Cardiac septum (tissue), 1 donor: ENCODE results near the gene SYCP2. TPM values are rescaled to one million over a fixed set of nuclear protein-coding genes. Genes with fewer than 3 reads are reported as not detected.

ENCODE experiments used
- DNase-seq: peaks from one replicate; pipeline ENCODE4 v3.0.0-alpha.2; 2020; ENCODE audit warnings: low spot score
- intact Hi-C: fragments of 100-400 bp; cut with DNase I; formaldehyde crosslinking; loops from one replicate; pipeline ENCODE4 v1.14.0; 2022
- total RNA-seq: library from RNA; stranded (reverse); fragmentation: NEBNext Ultra II Directional; extraction: Animal tissue kit (Norgen Biotek cat#: 25700); gene quantifications from one replicate; pipeline ENCODE4 v1.2.1, GENCODE V29; 2021
- donor health status: DM: no; HTN: no; CAD: no.

SYCP2 gene
- total RNA-seq, 1 donor from 2014 or later = 0.94 TPM

- intact Hi-C loops = no loop called here
- no peak for DNase-seq
Observed at GRCh38 chr20:59827138-59828056, 106.0 kb downstream of the SYCP2 start.

GRCh38 chr20:59825944-59826759, 107.3 kb downstream of the SYCP2 start:
- no peak for DNase-seq

DNA sequence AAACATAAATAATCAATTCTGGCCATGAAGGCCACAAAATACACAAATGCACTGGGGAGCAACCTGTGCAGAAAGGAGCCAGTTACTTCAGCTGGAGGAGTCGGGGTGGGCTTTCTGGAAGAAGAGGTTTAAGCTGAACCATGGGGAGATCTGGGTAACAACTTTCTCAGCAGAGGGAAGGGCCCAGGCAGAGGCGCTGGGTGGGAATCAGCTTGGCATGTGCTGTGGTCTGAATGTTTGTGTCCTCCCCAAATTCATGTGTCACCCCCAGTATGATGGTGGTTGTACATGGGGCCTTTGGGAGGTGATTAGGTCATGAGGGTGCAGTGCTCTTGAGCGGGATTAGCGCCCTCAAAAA, 107.9 kb downstream of the SYCP2 start:
- no peak for DNase-seq

More at GRCh38 chr20:59825944-59826759, 107.3 kb downstream of the SYCP2 start:
- intact Hi-C loops = no loop called here

GRCh38 chr20:59824711-59825562, 108.5 kb downstream of the SYCP2 start:
- peak; percentile 64 for DNase-seq
- intact Hi-C loops = no loop called here

More for the DNA sequence above, 107.9 kb downstream of the SYCP2 start:
- intact Hi-C loops = no loop called here

- intact Hi-C loops = no loop called here
- peak; percentile 63 for DNase-seq
Observed at GRCh38 chr20:59823491-59824259, 109.8 kb downstream of the SYCP2 start.

- intact Hi-C loops = no loop called here
- DNase-seq = no peak
Observed at GRCh38 chr20:59823030-59823423, 110.4 kb downstream of the SYCP2 start.

GRCh38 chr20:59822291-59823029, 111.0 kb downstream of the SYCP2 start:
- intact Hi-C loops = no loop called here
- peak; percentile 68 for DNase-seq

DNA sequence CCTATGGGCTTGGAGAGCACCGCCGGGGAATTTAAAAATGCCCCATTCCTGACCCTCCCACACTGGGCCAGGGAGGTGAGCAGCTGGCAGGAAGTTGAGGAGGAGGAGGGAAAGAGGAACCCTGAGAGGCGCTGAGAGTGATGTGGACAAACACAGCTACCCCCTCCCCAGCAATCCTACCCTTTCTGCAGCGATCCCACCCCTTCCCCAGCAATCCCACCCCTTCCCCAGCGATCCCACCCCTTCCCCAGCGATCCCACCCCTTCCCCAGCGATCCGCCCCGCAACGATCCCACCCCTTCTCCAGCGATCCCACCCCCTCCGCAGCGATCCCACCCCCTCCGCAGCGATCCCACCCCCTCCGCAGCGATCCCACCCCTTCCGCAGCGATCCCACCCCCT, 111.6 kb downstream of the SYCP2 start:
- no peak for DNase-seq

GRCh38 chr20:59821201-59821600, 112.2 kb downstream of the SYCP2 start:
- intact Hi-C loops = no loop called here

More for the DNA sequence above, 111.6 kb downstream of the SYCP2 start:
- intact Hi-C loops = no loop called here

DNA sequence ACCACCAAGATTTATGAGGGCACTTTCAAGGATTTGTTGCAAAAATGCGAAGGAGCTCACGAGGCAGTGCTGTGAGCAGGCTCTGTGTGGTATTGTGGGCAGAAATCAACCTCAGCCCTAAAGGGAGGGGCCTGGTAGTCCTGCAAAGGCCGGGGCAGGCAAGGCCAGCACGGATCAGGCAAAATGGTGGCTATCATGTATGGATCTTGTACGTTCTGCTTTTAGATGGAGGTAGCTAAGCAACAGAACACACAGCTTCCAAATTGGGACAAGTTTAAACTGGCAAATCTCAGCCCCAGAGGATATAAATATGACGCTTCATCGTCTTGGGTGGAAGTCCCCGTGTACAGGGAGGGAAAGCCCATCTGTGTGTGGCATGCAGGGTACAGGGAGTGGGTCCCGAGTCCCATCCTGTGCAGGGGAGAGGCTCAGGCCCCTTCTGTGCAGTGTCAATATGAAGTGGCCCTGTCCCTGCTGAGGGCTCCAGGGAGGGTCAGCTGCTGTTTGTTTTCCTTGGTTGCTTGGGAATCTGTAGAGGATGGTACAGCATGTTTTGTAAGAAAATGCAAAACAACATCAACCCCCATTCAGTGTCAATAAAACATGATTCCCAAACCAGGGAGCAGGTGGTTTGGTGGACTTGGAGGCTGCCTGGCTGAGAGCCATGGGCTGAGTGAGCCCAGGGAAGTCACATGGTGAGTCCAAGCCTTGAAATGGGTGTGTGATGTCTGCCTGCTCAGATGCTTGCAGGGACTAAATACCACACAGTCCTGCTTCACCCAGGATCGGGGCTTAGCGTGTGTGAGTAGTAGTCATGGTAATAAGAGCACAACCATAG, 113.0 kb downstream of the SYCP2 start:
- DNase-seq = peak; percentile 67
- intact Hi-C loops = no loop called here

More at GRCh38 chr20:59821201-59821600, 112.2 kb downstream of the SYCP2 start:
- peak; percentile 51 for DNase-seq

DNA sequence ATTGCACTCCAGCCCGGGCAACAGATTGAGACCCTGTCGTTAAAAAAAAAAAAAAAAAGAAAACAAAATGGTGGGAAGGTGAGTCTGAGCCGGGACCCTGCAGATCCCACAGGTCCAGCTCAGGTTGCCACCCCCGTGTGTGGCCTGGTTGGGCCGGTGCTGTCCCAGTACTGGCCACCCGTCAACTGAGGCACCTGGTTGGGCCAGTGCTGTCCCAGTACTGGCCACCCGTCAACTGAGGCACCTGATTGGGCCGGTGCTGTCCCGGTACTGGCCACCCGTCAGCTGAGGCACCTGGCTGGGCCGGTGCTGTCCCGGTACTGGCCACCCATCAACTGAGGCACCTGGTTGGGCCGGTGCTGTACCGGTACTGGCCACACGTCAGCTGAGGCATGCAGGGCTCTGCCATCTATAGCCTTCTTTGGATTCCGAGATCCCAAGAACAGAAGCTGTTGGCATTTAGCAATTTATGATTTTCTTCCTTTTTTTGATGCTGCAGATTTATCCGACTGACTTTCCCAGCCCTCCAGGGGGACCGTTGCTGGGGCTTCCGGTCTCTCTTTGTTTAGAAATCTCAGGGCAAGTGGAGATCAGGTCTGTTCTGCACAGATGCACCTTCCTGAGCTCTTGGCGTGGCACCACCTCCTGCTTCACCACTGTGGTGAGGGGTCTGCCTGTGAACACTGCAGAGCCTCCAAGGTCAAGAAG, 113.8 kb downstream of the SYCP2 start:
- DNase-seq = peak; percentile 39
- intact Hi-C loops = no loop called here

DNA sequence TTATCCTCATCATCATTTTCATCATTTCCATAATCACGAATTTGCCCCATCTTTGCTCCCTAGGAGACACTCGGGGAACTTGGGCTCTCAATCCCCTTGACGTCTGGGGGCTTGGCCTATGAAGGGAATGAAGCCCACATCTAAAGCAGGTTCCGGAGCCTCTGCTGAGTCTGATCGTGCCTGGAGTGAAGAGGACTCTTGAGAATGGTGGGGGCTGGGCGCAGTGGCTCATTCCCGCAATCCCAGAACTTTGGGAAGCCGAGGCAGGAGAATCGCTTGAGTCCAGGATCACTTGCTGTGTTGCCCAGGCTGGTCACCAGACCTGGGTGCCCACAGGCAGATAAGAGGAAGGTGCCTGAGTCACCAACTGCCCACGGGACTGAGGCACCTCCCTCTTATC, 114.5 kb downstream of the SYCP2 start:
- no peak for DNase-seq
- intact Hi-C loops = no loop called here

DNA sequence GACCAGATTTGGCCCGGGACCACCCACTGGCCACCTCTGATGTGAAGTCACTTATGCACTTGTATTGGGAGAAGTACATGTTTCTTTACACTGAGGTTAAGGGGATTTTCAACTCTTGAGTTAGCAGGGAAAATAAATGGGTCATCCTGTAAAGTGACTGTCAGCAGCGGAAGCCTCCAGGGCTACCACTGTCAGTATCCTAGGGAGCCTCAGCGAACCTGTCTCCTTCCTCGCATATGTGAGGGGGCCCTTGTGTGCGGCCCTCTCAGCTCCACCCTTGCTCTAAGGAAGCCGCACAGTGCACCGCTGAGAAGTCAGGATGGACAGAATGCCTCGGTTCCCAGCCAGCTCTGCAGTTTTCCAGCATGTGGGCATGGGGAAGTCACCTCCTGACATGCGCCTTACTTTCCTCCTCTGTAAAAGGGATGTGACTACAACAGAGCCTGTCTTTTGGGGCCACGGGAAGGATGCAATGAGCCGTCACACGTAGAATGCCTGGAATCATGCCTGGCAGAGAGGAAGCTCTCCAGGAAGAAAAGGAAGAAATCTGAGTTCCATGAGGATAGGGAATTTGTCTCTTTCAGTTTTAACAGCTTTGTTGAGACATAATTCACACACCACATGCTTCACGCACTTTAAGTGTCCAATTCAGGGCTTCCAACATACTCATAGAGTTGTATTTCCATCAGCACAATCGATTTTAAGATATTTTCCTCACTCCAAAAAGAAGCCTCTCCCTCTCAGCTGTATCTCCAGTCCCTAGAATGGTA, 115.4 kb downstream of the SYCP2 start:
- intact Hi-C loops = no loop called here
- peak; percentile 19 for DNase-seq

GRCh38 chr20:59817406-59817805, 116.0 kb downstream of the SYCP2 start:
- intact Hi-C loops = no loop called here
- no peak for DNase-seq

- intact Hi-C loops = no loop called here
- DNase-seq = peak; percentile 47
Observed at GRCh38 chr20:59816146-59816738, 117.2 kb downstream of the SYCP2 start.
